ENCODE results near the gene AREL1.

Gene AREL1

GRCh38 chr14:74641601-74642391 lies 71.1 kb downstream of the AREL1 start:
- no peak overlapping the region for H3K27ac ChIP-seq
- DNase-seq (ENCODE audit: low read depth, low spot score): no peak

DNA sequence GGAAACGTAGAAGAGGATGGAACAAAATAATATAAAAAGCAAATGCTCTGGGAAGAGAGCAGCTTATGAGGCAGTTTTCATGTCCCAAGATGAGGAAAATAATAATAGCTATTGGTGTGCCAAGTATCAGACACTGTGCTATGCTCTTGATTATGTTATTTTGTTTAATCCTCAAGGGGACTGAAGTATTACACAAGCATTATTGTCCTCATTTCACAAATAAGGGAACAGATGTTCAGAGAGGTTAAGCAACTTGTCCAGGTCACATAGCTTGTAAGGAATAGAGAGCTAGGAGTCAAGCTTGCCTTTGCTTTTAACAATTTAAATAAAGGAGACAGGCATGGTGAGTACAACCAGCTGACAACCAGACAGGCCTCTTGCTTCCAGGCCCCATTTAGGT lies 73.9 kb downstream of the AREL1 start:
- H3K27ac ChIP-seq: no peak overlapping the region
- no peak for DNase-seq (ENCODE audit: low read depth, low spot score)

GRCh38 chr14:74638066-74638465 lies 74.8 kb downstream of the AREL1 start:
- H3K27ac ChIP-seq: no peak overlapping the region
- DNase-seq (ENCODE audit: low read depth, low spot score): no peak

- H3K27ac ChIP-seq: no peak overlapping the region
Measured at GRCh38 chr14:74637178-74637550, 75.7 kb downstream of the AREL1 start.

DNA sequence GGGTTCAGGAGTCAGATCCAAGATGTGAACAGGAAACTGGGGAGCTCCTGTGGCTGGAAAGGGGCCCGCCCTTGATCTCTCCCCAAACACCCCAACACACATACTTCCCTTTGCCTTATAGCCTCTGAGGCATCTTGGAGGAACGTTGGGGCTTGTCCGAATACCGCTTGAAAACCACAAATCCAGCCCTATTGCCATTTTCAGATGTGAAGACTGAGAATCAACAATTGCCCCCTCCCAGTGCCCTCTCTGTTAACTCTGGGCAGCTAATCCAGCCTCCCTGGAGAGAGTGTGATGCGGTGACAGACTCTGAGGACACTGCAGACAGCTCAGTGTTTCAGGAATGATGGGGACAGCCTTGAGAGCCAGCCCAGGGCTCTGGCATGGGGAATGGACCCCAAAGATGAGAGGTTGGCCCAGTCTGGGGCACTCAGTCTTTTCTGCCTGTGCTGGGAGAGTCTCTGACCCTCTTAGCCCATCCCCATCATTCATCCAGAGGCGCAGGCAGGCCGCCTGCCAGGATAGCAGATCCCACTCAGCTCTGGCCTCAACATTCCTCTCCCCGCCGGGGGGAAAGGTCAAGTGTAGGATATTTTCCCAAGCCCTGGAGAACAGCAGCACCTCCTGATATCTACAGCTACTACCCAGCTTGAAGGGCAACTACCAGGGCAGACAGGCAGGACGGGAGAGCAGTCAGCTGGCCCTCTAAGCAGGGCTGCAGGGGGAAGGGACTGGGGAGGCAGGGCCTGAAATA lies 76.3 kb downstream of the AREL1 start:
- DNase-seq (ENCODE audit: low read depth, low spot score): no peak
- no peak overlapping the region for H3K27ac ChIP-seq

More at GRCh38 chr14:74637178-74637550, 75.7 kb downstream of the AREL1 start:
- DNase-seq (ENCODE audit: low read depth, low spot score): no peak

- DNase-seq (ENCODE audit: low read depth, low spot score): no peak
- H3K27ac ChIP-seq: no peak overlapping the region
Measured at GRCh38 chr14:74635847-74636246, 77.0 kb downstream of the AREL1 start.

DNA sequence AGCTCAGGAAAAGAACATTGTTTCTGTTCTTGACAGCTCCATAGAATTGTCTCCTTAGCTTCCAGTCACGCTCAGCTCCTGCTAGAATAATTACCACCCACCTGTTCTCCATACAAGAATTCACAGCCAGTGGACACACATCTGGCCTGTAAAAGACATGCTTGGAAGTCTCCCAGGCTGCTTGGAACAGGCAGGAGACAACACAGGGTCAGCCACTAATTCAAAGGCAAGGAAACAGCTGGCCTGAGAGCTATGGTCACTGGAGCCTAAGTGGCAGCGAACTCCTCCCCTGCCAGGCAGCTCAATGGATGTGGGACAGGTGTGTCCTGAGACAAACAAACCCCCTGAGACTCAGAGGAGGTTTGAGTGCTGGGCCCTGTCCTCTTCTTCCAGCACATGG lies 77.9 kb downstream of the AREL1 start:
- no peak for DNase-seq (ENCODE audit: low read depth, low spot score)
- H3K27ac ChIP-seq: no peak overlapping the region

DNA sequence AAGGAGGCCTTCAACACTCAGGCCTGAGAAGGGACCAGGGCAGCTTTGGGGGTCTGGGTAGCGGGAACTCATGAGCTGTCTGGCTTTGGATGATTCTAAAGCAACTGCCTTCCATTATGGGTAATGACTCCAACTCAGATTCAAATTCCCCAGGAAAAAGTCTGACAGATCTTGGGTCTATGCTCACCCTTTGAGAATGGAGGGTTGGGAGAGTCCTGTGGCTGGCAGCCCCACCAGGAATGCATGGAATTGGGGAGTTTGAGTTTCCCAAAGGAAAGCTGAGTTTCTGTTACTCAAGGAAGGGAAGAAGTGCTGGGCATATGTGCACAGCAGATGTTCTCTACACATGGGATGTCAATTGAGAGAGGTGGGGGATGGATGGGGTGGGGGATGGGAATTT lies 78.4 kb downstream of the AREL1 start:
- H3K27ac ChIP-seq: no peak overlapping the region
- DNase-seq (ENCODE audit: low read depth, low spot score): no peak

- no peak overlapping the region for H3K27ac ChIP-seq
- no peak for DNase-seq (ENCODE audit: low read depth, low spot score)
Measured at GRCh38 chr14:74630881-74631690, 81.8 kb downstream of the AREL1 start.

DNA sequence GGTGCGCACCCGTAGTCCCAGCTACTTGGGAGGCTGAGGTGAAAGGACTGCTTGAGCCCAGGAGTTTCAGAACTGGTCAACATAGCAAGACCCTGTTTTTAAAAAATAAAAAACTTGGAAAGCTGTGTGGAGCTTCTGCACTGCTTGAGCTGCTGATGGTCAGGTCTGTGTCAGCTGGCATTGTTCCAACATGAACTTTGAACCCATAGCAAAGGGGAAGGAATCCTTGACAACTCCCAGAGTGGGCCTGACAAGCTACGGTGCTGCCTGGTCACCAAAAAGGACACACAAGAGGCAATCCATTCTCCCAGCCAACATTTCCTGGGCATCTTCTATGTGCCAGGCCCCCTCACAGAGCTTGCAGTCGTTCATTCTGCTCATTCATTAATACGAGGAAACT lies 84.5 kb downstream of the AREL1 start:
- H3K27ac ChIP-seq: no peak overlapping the region
- no peak for DNase-seq (ENCODE audit: low read depth, low spot score)

- no peak for DNase-seq (ENCODE audit: low read depth, low spot score)
- no peak overlapping the region for H3K27ac ChIP-seq
Measured at GRCh38 chr14:74627076-74627475, 85.8 kb downstream of the AREL1 start.

- peak overlapping the region; percentile 13 for H3K27ac ChIP-seq
Measured at GRCh38 chr14:74622257-74622656, 90.6 kb downstream of the AREL1 start.

DNA sequence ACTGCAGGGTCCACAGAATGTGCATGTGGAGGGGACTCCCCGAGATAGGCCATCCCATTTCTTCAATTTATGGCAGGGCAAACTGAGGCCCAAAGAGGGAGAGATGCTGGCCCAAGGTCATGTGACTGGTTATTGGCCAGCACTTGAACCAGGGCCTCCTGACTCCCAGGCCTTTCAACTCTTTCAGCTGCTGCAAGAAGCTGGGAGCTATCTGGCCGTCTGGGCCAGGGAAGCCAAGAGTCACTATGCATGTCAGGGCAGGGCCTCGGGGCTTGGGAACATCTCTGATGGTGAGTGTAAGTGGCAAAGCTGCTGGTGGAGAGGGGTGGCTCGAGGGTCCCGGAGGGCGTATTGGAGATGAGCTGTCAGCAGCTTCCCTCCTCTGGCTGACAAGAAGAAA lies 91.3 kb downstream of the AREL1 start:
- H3K27ac ChIP-seq: peak overlapping the region; percentile 86
- no peak for DNase-seq (ENCODE audit: low read depth, low spot score)

More at GRCh38 chr14:74622257-74622656, 90.6 kb downstream of the AREL1 start:
- DNase-seq (ENCODE audit: low read depth, low spot score): no peak

- DNase-seq (ENCODE audit: low read depth, low spot score): no peak
- peak overlapping the region; percentile 86 for H3K27ac ChIP-seq
Measured at GRCh38 chr14:74620923-74621322, 92.0 kb downstream of the AREL1 start.

DNA sequence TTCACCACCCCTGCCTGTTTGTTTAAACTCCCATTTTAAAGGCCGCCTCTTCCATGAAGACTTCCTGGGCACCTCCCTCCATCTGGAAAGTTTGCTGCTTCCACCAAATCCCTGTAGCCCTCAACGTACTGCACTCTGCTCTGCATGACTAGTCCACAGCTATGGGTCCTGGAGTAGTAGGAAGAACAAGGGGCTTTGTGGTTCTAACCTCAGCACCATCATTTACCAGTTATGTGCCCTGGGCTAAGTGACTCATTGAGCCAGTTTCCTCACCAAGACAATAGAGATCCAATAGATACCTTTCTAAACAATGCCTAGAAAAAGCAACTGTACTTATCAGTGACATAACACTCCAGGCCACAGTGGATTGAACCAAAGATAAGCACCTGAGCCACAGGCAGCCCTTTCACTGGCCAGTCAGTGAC lies 92.4 kb downstream of the AREL1 start:
- DNase-seq (ENCODE audit: low read depth, low spot score): peak; percentile 92
- H3K27ac ChIP-seq: peak overlapping the region; percentile 86

GRCh38 chr14:74619672-74620131 lies 93.2 kb downstream of the AREL1 start:
- H3K27ac ChIP-seq: peak overlapping the region; percentile 86
- no peak for DNase-seq (ENCODE audit: low read depth, low spot score)

DNA sequence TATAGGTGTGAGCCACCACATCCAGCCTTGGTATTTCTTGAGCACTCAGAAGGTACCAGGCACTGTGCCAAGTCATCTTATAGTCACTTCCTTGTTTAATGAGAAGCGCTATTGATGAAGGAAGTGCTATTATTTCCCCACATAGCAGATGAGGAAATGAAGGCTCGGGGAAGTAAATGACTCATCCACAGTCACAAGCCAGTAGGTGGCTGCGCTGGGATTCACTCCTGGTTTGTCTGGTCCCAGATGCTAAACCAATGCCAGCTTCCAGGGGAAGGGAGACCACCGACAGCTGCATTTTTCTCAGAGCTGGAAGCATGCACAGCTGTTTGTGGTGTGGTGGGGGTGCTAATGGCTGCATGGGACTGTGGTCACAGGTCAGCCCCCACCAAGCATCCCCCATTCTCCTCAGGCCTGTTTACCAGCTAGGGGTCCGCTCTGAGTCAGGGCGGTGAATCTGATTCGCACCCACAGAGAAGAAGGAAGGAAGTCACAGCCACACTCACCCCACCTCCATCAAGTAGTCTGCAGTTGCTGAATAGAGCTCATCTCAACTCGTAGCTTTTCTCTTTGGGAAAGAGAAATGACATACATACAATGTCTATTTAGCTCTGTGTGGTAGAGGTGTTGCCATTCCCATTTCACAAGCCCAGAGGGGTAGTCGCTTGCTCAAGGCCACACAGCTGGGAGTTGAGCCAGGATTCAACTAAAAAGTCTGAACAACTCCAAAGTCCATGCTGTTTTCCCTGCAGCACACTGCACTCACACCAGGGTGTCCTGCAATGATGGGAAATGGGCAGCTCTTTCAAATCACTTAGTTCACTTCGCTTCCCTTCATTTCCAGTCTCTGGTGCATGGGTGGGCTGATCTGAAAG lies 94.6 kb downstream of the AREL1 start:
- H3K27ac ChIP-seq: peak overlapping the region; percentile 86
- DNase-seq (ENCODE audit: low read depth, low spot score): peak; percentile 66

- DNase-seq (ENCODE audit: low read depth, low spot score): no peak
Measured at GRCh38 chr14:74616996-74617700, 95.7 kb downstream of the AREL1 start.

DNA sequence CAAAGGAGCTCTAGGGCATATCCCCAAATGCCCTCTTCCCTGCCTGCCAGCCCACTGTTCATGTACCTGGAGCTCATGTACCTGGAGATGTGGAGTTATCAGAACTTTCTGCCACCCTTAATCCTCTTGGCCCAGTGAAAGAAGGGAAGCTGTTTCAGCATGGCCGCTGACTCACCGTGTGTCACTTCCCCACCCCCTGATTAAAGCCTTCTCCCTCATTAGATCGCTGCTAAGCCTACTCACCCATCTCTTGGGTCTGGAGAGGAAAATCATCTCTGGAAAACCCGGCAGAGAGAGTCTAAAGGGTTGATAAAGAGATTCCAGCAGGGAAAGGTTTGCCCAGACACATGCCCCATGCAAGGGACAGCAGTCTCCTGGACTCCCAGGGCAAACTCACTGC lies 96.4 kb downstream of the AREL1 start:
- peak; percentile 71 for DNase-seq (ENCODE audit: low read depth, low spot score)
- H3K27ac ChIP-seq: peak overlapping the region; percentile 86

More at GRCh38 chr14:74616996-74617700, 95.7 kb downstream of the AREL1 start:
- H3K27ac ChIP-seq: peak overlapping the region; percentile 86
